Brain microvascular endothelial cell (primary cell): ENCODE data around the gene CYP4V2.

ENCODE experiments used
- DNase-seq: peaks from one replicate; pipeline ENCODE4 v3.0.0-alpha.2; 2020
- H3K27ac ChIP-seq: fragments of 250-450 bp; sonication (Bioruptor Pico); 2 replicates; pipeline ENCODE4 v1.5.1; 2020; ENCODE audit warnings: mild to moderate bottlenecking, moderate library complexity
- H3K27me3 ChIP-seq: fragments of 250-450 bp; sonication (Bioruptor Pico); replicated peaks from 2 replicates; pipeline ENCODE4 v1.5.1; 2020; ENCODE audit warnings: mild to moderate bottlenecking
- H3K36me3 ChIP-seq: fragments of 250-450 bp; sonication (Bioruptor Pico); replicated peaks from 2 replicates; pipeline ENCODE4 v1.5.1; 2020; ENCODE audit warnings: mild to moderate bottlenecking
- H3K4me3 ChIP-seq: 2 replicates; pipeline ENCODE4 v1.5.1; 2011; ENCODE audit warnings: low read depth, mild to moderate bottlenecking, control low read depth, low read length, moderate library complexity
- CTCF ChIP-seq: IDR thresholded peaks from 2 replicates; pipeline ENCODE4 v1.5.1; 2011; ENCODE audit warnings: low read depth, mild to moderate bottlenecking, moderate library complexity, low read length, control low read depth, inconsistent platforms; ENCODE audit errors: missing control alignments
- in situ Hi-C: cut with HindIII; loops from 2 replicates; pipeline ENCODE4 v1.10.0; 2017; ENCODE audit warnings: low sequenced_read_pairs, low pct_ligation_motif_present

The CYP4V2 gene

GRCh38 chr4:186161138-186161537 is 30.2 kb upstream of the CYP4V2 start:
- DNase-seq = no peak
- Histone ChIP-seq H3K27me3 (no peaks in the 10 kb centered on the region), H3K36me3 (no peaks in the 10 kb centered on the region), H3K4me3 (no peak overlapping the region), H3K27ac (no peak overlapping the region)
- in situ Hi-C loops = no loop called here
- no peak for TF ChIP-seq CTCF

GRCh38 chr4:186166852-186167512 is 24.4 kb upstream of the CYP4V2 start:
- Histone ChIP-seq H3K4me3 (no peak overlapping the region), H3K36me3 (no peaks in the 10 kb centered on the region), H3K27me3 (no peaks in the 10 kb centered on the region), H3K27ac (no peak overlapping the region)
- DNase-seq = no peak
- no peak for TF ChIP-seq CTCF
- in situ Hi-C loops = no loop called here

GRCh38 chr4:186167605-186168004 is 23.8 kb upstream of the CYP4V2 start:
- Histone ChIP-seq H3K27me3 (no peaks in the 10 kb centered on the region), H3K36me3 (no peaks in the 10 kb centered on the region), H3K27ac (no peak overlapping the region), H3K4me3 (no peak overlapping the region)
- in situ Hi-C loops = no loop called here
- DNase-seq = no peak
- no peak for TF ChIP-seq CTCF

- Histone ChIP-seq H3K27me3 (no peaks in the 10 kb centered on the region), H3K4me3 (no peak overlapping the region), H3K27ac (no peak overlapping the region), H3K36me3 (no peaks in the 10 kb centered on the region)
- TF ChIP-seq CTCF = no peak
- no peak for DNase-seq
- in situ Hi-C loops = no loop called here
Measured at GRCh38 chr4:186168750-186169149, 22.6 kb upstream of the CYP4V2 start.

- DNase-seq = no peak
- H3K27ac ChIP-seq = no peak overlapping the region
- H3K36me3 ChIP-seq = no peaks in the 10 kb centered on the region
- in situ Hi-C loops = no loop called here
- H3K27me3 ChIP-seq = no peaks in the 10 kb centered on the region
- TF ChIP-seq CTCF = no peak
- no peak overlapping the region for H3K4me3 ChIP-seq
Measured at GRCh38 chr4:186169333-186169944, 21.9 kb upstream of the CYP4V2 start.
